ENCODE measurements around the gene TIMM13.
"Not testable (repeated sequence)": the region's sequence is repeated elsewhere in the genome, so short reads cannot be mapped to it uniquely, and the experiment has no call there.

TIMM13 gene

GRCh38 chr19:2429917-2430535 is 2.6 kb upstream of the TIMM13 start:
- DNase-seq: no peak

GRCh38 chr19:2428756-2429711 is 1.6 kb upstream of the TIMM13 start:
- DNase-seq: no peak

- DNase-seq: peak; percentile 70
These were observed 920 bp upstream of the TIMM13 start for GRCh38 chr19:2428321-2428690.

- peak; percentile 69 for DNase-seq
These were observed 566 bp downstream of the TIMM13 start for GRCh38 chr19:2426611-2427428.

GRCh38 chr19:2425622-2426581 is 1.5 kb downstream of the TIMM13 start:
- no peak for DNase-seq

- peak; percentile 78 for DNase-seq
These were observed 2.4 kb downstream of the TIMM13 start for GRCh38 chr19:2424686-2425621.

GRCh38 chr19:2423915-2424685 is 3.3 kb downstream of the TIMM13 start:
- DNase-seq: no peak

- no peak for DNase-seq
These were observed 4.1 kb downstream of the TIMM13 start for GRCh38 chr19:2423071-2423914.

GRCh38 chr19:2421581-2422306 is 5.6 kb downstream of the TIMM13 start:
- no peak for DNase-seq

GRCh38 chr19:2420490-2420889 is 6.9 kb downstream of the TIMM13 start:
- no peak for DNase-seq

- DNase-seq: no peak
These were observed 7.6 kb downstream of the TIMM13 start for GRCh38 chr19:2419754-2420153.

GRCh38 chr19:2417881-2418406 is 9.4 kb downstream of the TIMM13 start:
- no peak for DNase-seq

GRCh38 chr19:2417436-2417835 is 9.9 kb downstream of the TIMM13 start:
- not testable (repeated sequence) for DNase-seq

- no peak for DNase-seq
These were observed 10.9 kb downstream of the TIMM13 start for GRCh38 chr19:2416321-2417097.

GRCh38 chr19:2415973-2416319 is 11.4 kb downstream of the TIMM13 start:
- no peak for DNase-seq

- DNase-seq: no peak
These were observed 12.0 kb downstream of the TIMM13 start for GRCh38 chr19:2415281-2415972.

GRCh38 chr19:2413629-2414028 is 13.8 kb downstream of the TIMM13 start:
- DNase-seq: no peak

Measured in right forelimb (tissue), 1 donor.